ENCODE data around the gene GALT.

GALT gene

GRCh38 chr9:34655394-34655793 is 8.9 kb downstream of the GALT start:
- TF ChIP-seq TAF1 (IDR thresholded peaks at IDR 0.05; ENCODE audit: borderline replicate concordance, insufficient read depth, low read length) (no peak), FOXP2 (optimal IDR thresholded peaks at IDR 0.05; ENCODE audit: borderline replicate concordance, extremely low read depth, extremely low read length, insufficient read depth) (no peak), POLR2AphosphoS5 (IDR thresholded peaks at IDR 0.05; ENCODE audit: low read depth, low read length) (no peak), SIN3A (IDR thresholded peaks at IDR 0.05; ENCODE audit: borderline replicate concordance, insufficient read depth, low read length) (no peak)
- TF ChIP-seq, protein P1, sequence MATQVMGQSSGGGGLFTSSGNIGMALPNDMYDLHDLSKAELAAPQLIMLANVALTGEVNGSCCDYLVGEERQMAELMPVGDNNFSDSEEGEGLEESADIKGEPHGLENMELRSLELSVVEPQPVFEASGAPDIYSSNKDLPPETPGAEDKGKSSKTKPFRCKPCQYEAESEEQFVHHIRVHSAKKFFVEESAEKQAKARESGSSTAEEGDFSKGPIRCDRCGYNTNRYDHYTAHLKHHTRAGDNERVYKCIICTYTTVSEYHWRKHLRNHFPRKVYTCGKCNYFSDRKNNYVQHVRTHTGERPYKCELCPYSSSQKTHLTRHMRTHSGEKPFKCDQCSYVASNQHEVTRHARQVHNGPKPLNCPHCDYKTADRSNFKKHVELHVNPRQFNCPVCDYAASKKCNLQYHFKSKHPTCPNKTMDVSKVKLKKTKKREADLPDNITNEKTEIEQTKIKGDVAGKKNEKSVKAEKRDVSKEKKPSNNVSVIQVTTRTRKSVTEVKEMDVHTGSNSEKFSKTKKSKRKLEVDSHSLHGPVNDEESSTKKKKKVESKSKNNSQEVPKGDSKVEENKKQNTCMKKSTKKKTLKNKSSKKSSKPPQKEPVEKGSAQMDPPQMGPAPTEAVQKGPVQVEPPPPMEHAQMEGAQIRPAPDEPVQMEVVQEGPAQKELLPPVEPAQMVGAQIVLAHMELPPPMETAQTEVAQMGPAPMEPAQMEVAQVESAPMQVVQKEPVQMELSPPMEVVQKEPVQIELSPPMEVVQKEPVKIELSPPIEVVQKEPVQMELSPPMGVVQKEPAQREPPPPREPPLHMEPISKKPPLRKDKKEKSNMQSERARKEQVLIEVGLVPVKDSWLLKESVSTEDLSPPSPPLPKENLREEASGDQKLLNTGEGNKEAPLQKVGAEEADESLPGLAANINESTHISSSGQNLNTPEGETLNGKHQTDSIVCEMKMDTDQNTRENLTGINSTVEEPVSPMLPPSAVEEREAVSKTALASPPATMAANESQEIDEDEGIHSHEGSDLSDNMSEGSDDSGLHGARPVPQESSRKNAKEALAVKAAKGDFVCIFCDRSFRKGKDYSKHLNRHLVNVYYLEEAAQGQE (IDR thresholded peaks at IDR 0.05; ENCODE audit: insufficient read depth in 1 of 2, low read depth in 2 of 2, low read length in 2 of 2), result no peak

- TF ChIP-seq SIN3A (IDR thresholded peaks at IDR 0.05; ENCODE audit: borderline replicate concordance, insufficient read depth, low read length), result no peak
- TF ChIP-seq, protein P1 (IDR thresholded peaks at IDR 0.05; ENCODE audit: insufficient read depth in 1 of 2, low read depth in 2 of 2, low read length in 2 of 2), result no peak
- TF ChIP-seq POLR2AphosphoS5 (IDR thresholded peaks at IDR 0.05; ENCODE audit: low read depth, low read length), result no peak
- TF ChIP-seq TAF1 (IDR thresholded peaks at IDR 0.05; ENCODE audit: borderline replicate concordance, insufficient read depth, low read length), result no peak
- TF ChIP-seq FOXP2 (optimal IDR thresholded peaks at IDR 0.05; ENCODE audit: borderline replicate concordance, extremely low read depth, extremely low read length, insufficient read depth), result no peak
Measured at GRCh38 chr9:34656992-34657391, 10.5 kb downstream of the GALT start.

DNA sequence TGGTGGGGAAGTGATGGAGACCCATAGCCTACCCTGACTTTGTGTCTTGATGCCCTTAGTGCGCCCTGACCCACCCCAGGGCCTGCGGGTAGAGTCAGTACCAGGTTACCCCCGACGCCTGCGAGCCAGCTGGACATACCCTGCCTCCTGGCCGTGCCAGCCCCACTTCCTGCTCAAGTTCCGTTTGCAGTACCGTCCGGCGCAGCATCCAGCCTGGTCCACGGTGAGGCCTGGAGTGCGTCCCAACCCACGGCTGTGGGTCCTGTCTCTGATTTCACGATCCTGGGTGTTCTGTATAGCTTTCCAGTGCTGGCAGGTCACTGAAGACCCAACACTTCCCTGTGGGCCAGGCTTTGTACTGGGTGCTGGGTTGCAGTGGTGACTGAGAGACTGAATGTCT is 12.0 kb downstream of the GALT start:
- TF ChIP-seq, protein P1 (IDR thresholded peaks at IDR 0.05; ENCODE audit: insufficient read depth in 1 of 2, low read depth in 2 of 2, low read length in 2 of 2), result no peak
- TF ChIP-seq FOXP2 (optimal IDR thresholded peaks at IDR 0.05; ENCODE audit: borderline replicate concordance, extremely low read depth, extremely low read length, insufficient read depth) (no peak), SIN3A (IDR thresholded peaks at IDR 0.05; ENCODE audit: borderline replicate concordance, insufficient read depth, low read length) (no peak), POLR2AphosphoS5 (IDR thresholded peaks at IDR 0.05; ENCODE audit: low read depth, low read length) (no peak), TAF1 (IDR thresholded peaks at IDR 0.05; ENCODE audit: borderline replicate concordance, insufficient read depth, low read length) (no peak)

GRCh38 chr9:34659592-34660253 is 13.2 kb downstream of the GALT start:
- TF ChIP-seq SIN3A (IDR thresholded peaks at IDR 0.05; ENCODE audit: borderline replicate concordance, insufficient read depth, low read length) (no peak), POLR2AphosphoS5 (IDR thresholded peaks at IDR 0.05; ENCODE audit: low read depth, low read length) (no peak), TAF1 (IDR thresholded peaks at IDR 0.05; ENCODE audit: borderline replicate concordance, insufficient read depth, low read length) (no peak), FOXP2 (optimal IDR thresholded peaks at IDR 0.05; ENCODE audit: borderline replicate concordance, extremely low read depth, extremely low read length, insufficient read depth) (no peak)
- TF ChIP-seq, protein P1 (IDR thresholded peaks at IDR 0.05; ENCODE audit: insufficient read depth in 1 of 2, low read depth in 2 of 2, low read length in 2 of 2), result no peak

All from PFSK-1 (cell line).